ENCODE measurements around the gene FAM3B. TPM values are rescaled to one million over a fixed set of nuclear protein-coding genes. Genes with fewer than 3 reads are reported as not detected.

FAM3B gene
- polyA plus RNA-seq, 1 donor from 2014 or later, result not detected

GRCh38 chr21:41349126-41349525 lies 32.5 kb downstream of the FAM3B start:
- no peaks in the 10 kb centered on the region for H3K9me3 ChIP-seq (ENCODE audit: low read length)
- H3F3A ChIP-seq (ENCODE audit: insufficient read depth, low read length, poor library complexity, severe bottlenecking), result no peaks in the 10 kb centered on the region
- no peaks in the 10 kb centered on the region for H3K9me2 ChIP-seq (ENCODE audit: insufficient read depth, low read length)
- TF ChIP-seq MXI1 (conservative IDR thresholded peaks at IDR 0.05; ENCODE audit: poor library complexity, severe bottlenecking), result no peak
- no peak for TF ChIP-seq POLR2AphosphoS5 (IDR thresholded peaks at IDR 0.05)
- TF ChIP-seq CTCF (IDR thresholded peaks at IDR 0.05; ENCODE audit: poor library complexity, severe bottlenecking), result no peak
- TF ChIP-seq RAD21 (conservative IDR thresholded peaks at IDR 0.05), result no peak
- TF ChIP-seq TAF1 (IDR thresholded peaks at IDR 0.05; ENCODE audit: low read depth), result no peak
- TF ChIP-seq SMC3 (conservative IDR thresholded peaks at IDR 0.05; ENCODE audit: poor library complexity), result no peak
- no peak for TF ChIP-seq REST (IDR thresholded peaks at IDR 0.05; ENCODE audit: borderline replicate concordance)
- TF ChIP-seq EP300 (conservative IDR thresholded peaks at IDR 0.05; ENCODE audit: poor library complexity, severe bottlenecking), result no peak
- no peak for TF ChIP-seq EZH2 (IDR thresholded peaks at IDR 0.05; ENCODE audit: borderline replicate concordance, insufficient read depth, low read length, poor library complexity, severe bottlenecking)
- no peaks in the 10 kb centered on the region for H3K27me3 ChIP-seq (ENCODE audit: insufficient read depth, low read depth, low read length)
- H3K36me3 ChIP-seq (ENCODE audit: insufficient read depth, low read length), result no peaks in the 10 kb centered on the region
- H3K4me2 ChIP-seq (ENCODE audit: low read length), result no peak overlapping the region
- no peak overlapping the region for H3K27ac ChIP-seq (ENCODE audit: low read length)
- no peak overlapping the region for H3K9ac ChIP-seq (ENCODE audit: low read length)
- H3K4me3 ChIP-seq (ENCODE audit: low read length), result no peak overlapping the region
- H3K79me2 ChIP-seq (replicated peaks; ENCODE audit: insufficient read depth, low read length), result no peaks in the 10 kb centered on the region
- H2AFZ ChIP-seq (ENCODE audit: low read depth, low read length), result no peak overlapping the region
- H4K20me1 ChIP-seq (ENCODE audit: insufficient read depth), result no peaks in the 10 kb centered on the region

- Histone ChIP-seq H3K27ac (ENCODE audit: low read length) (no peak overlapping the region), H3K4me2 (ENCODE audit: low read length) (no peak overlapping the region), H3K27me3 (ENCODE audit: insufficient read depth, low read depth, low read length) (no peaks in the 10 kb centered on the region), H3K9me2 (ENCODE audit: insufficient read depth, low read length) (no peaks in the 10 kb centered on the region), H3K36me3 (ENCODE audit: insufficient read depth, low read length) (no peaks in the 10 kb centered on the region), H2AFZ (ENCODE audit: low read depth, low read length) (no peak overlapping the region), H3K9me3 (ENCODE audit: low read length) (no peaks in the 10 kb centered on the region), H3K9ac (ENCODE audit: low read length) (no peak overlapping the region), H3K4me3 (ENCODE audit: low read length) (no peak overlapping the region), H3K79me2 (replicated peaks; ENCODE audit: insufficient read depth, low read length) (no peaks in the 10 kb centered on the region), H4K20me1 (ENCODE audit: insufficient read depth) (no peaks in the 10 kb centered on the region), H3F3A (ENCODE audit: insufficient read depth, low read length, poor library complexity, severe bottlenecking) (no peaks in the 10 kb centered on the region)
- TF ChIP-seq REST (IDR thresholded peaks at IDR 0.05; ENCODE audit: borderline replicate concordance), result no peak
- no peak for TF ChIP-seq EP300 (conservative IDR thresholded peaks at IDR 0.05; ENCODE audit: poor library complexity, severe bottlenecking)
- no peak for TF ChIP-seq EZH2 (IDR thresholded peaks at IDR 0.05; ENCODE audit: borderline replicate concordance, insufficient read depth, low read length, poor library complexity, severe bottlenecking)
- TF ChIP-seq MXI1 (conservative IDR thresholded peaks at IDR 0.05; ENCODE audit: poor library complexity, severe bottlenecking), result no peak
- TF ChIP-seq SMC3 (conservative IDR thresholded peaks at IDR 0.05; ENCODE audit: poor library complexity), result no peak
- no peak for TF ChIP-seq POLR2AphosphoS5 (IDR thresholded peaks at IDR 0.05)
- TF ChIP-seq TAF1 (IDR thresholded peaks at IDR 0.05; ENCODE audit: low read depth), result no peak
- no peak for TF ChIP-seq CTCF (IDR thresholded peaks at IDR 0.05; ENCODE audit: poor library complexity, severe bottlenecking)
Observed at GRCh38 chr21:41349619-41350390, 33.2 kb downstream of the FAM3B start.
